HG02870 (cell line): ENCODE measurements around the gene DBP.

Experiments
- ATAC-seq: cut with Tn5 transposase; IDR thresholded peaks from one replicate; pipeline ENCODE4 v1.9.1; 2021; ENCODE audit warnings: mild to moderate bottlenecking, moderate library complexity; ENCODE audit not compliant: unreplicated experiment

Gene DBP

DNA sequence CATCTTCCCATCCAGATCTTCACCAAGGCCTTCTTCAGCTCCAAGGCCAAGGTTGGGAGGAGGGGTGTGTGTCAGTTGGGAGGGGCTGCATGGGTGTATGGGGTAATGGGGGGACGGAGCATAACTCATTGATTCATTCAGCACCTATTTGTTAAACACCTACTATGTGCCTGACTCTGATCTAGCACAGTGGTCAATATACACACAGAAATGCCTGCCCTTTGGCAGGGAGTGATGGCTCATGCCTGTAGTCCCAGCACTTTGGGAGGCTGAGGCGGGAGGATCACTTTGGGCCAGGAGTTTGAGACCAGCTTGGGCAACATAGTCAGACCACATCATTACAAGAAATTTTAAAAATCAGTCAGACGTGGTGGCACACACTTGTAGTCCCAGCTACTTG is 49.8 kb downstream of the DBP start:
- ATAC-seq = no peak

DNA sequence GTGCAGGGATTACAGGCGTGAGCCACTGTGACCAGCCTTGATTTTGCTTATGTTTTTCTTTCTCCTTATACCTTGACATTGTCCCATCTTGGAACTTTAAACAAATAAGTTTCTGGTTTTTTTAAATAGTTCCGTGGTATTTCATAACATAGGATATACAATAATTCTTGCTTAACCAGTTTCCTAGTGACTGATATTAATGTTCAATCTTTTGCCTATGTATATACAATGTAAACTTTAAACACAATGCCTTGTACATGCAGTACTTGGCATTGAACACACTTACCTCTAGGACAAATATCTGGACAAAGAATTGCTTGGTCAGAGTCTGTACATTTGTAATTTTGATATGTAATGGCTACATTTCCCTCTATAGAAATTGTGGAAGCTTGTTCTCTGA is 55.0 kb downstream of the DBP start:
- no peak for ATAC-seq
